GM12892 (cell line): ENCODE measurements around the gene L3MBTL1. TPM values are rescaled to one million over a fixed set of nuclear protein-coding genes. Genes with fewer than 3 reads are reported as not detected.

Experiments
- DNase-seq: peaks from one replicate; pipeline ENCODE4 v3.0.0; 2011; ENCODE audit not compliant: insufficient read length
- FAIRE-seq: peaks from 2 replicates; lab custom pipeline; 2011; peaks lifted over from hg19 to GRCh38; lab: Jason Lieb, UNC
- POLR2A ChIP-seq: IDR thresholded peaks from 2 replicates; pipeline ENCODE4 v1.6.1; 2011; ENCODE audit warnings: low read depth, low read length, control low read depth
- POLR2AphosphoS5 ChIP-seq: IDR thresholded peaks from 2 replicates; pipeline ENCODE4 v1.6.1; 2011; ENCODE audit warnings: low read depth, low read length, control low read depth
- TAF1 ChIP-seq: IDR thresholded peaks from 2 replicates; pipeline ENCODE4 v1.6.1; 2011; ENCODE audit warnings: low read depth, mild to moderate bottlenecking, control low read depth, low read length, borderline replicate concordance
- polyA plus RNA-seq: library from polyadenylated mRNA; unstranded; fragments of >200 nt; gene quantifications from one replicate; pipeline ENCODE4 v1.2.1, GENCODE V29; 2012; ENCODE audit warnings: missing spikeins, inconsistent platforms; ENCODE audit not compliant: missing spikeins

L3MBTL1 gene
- polyA plus RNA-seq = 7.9 TPM

- DNase-seq (no peak), FAIRE-seq (no peak)
- TF ChIP-seq TAF1 (no peak), POLR2AphosphoS5 (no peak), POLR2A (no peak)
Observed at GRCh38 chr20:43507150-43508080, at the start of gene L3MBTL1. Gene L3MBTL1, plus strand, starts transcription at chr20:43507697. Its CDS starts 5,807 bp downstream, at chr20:43513504.

DNA sequence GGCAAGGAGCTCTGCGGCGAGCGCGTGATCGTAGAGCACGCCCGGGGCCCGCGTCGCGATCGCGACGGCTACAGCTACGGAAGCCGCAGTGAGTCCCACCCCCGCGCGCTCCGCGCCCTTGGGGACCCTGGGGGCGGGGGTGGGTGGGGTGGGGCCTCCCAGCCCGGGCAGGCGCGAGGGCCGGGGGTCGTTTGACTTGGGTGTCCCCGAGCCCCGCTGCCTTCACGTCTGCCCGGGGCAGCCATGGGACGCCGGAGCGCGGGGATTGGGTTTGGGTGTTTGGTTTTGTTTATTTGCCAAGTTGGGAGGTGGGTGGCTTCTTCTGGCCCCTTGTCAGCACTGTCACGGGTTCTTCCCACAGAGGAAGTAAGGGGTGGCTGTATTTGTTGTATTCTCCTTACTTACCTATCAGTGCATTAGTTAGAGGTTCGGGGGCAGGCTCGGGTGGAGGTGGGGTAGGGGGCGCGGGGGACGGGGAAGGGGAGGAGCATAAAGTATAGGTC is 49.0 kb upstream of the L3MBTL1 start:
- no peak for TF ChIP-seq POLR2A
- TF ChIP-seq POLR2AphosphoS5 = no peak
- TF ChIP-seq TAF1 = no peak
- no peak for FAIRE-seq
- DNase-seq = no peak

GRCh38 chr20:43459022-43459942 is 48.2 kb upstream of the L3MBTL1 start:
- TF ChIP-seq TAF1 (no peak), POLR2AphosphoS5 (no peak), POLR2A (no peak)
- DNase-seq = no peak

DNA sequence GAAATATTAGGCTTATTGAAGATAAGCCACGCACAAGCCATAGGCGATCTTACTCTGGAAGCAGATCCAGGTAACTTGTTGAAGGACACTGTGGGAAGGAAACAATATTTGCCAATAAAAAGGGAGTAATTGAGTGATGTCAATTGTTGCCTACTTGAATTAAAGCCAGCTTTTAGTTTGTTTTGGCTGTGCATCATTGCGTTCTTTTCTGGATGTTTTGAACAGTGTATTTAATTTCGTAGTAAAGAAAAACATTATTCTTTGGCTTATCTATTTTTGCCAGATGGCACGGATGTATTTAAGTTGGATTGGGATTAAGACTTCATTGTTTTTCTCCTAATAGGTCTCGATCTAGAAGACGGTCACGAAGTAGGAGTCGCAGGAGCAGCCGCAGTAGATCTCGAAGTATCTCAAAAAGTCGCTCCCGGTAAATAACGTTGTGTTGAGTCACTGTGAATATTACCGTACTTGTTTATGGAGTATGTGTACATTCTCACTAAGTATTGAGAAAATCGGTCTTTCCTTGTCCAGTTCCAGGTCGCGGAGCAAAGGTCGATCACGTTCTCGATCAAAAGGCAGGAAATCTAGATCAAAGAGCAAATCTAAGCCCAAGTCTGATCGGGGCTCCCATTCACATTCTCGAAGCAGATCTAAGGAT is 47.2 kb upstream of the L3MBTL1 start:
- no peak for FAIRE-seq

More at GRCh38 chr20:43459022-43459942, 48.2 kb upstream of the L3MBTL1 start:
- FAIRE-seq = no peak

GRCh38 chr20:43460830-43461200 is 46.7 kb upstream of the L3MBTL1 start:
- FAIRE-seq (no peak), DNase-seq (no peak)
- TF ChIP-seq POLR2AphosphoS5 = peak; percentile 23; the same call in 1 of the 2 replicates
- no peak for TF ChIP-seq TAF1
- TF ChIP-seq POLR2A = peak; percentile 36; the same call in 1 of the 2 replicates

More for the DNA sequence above, 47.2 kb upstream of the L3MBTL1 start:
- TF ChIP-seq TAF1 = no peak
- TF ChIP-seq POLR2AphosphoS5 = peak; percentile 36; the same call in 1 of the 2 replicates
- no peak for TF ChIP-seq POLR2A
- no peak for DNase-seq

DNA sequence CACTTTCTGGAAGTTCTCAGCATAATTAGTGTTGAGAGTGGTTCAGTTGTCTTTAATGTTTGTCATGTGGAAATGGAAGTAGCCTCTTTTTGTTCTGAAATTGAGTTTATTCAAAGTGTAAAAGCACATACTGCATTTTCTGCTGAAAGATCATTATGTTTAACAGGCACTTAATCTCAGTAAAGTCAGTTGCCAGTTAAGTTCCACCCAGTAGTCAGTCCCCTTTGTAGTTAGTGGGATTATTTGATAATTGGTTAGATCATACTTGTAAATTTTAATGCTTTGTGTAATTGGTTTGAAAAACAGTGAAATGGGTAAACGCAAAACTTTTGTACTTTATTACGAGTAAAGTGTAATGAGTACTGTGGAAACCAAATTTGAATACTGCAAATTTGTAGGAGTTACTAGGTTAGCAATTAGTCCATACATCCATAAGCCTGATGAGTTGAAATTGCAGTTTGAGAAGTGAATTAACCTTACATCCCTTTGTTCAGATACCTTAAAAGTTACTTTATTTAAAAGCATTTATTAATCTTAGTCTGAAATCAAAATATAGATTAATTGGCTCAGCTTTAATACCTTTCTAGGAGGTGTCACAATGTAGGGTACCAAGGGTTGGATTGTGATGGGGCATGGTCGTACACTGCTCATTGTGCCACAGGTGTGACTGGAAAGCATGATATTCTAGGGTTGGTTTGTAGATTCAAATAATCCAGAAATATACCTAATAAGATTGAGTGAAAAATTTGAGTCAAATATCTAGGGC is 45.4 kb upstream of the L3MBTL1 start:
- FAIRE-seq = no peak
- no peak for TF ChIP-seq TAF1
- TF ChIP-seq POLR2A = no peak
- 0 out of 2 replicates have a peak, but pooled peaks have one; percentile 4 for TF ChIP-seq POLR2AphosphoS5
- DNase-seq = no peak

GRCh38 chr20:43462660-43463526 is 44.6 kb upstream of the L3MBTL1 start:
- no peak for TF ChIP-seq TAF1
- TF ChIP-seq POLR2A = peak; percentile 73
- peak; percentile 92 for TF ChIP-seq POLR2AphosphoS5
- DNase-seq = no peak
- no peak for FAIRE-seq

- TF ChIP-seq POLR2A (no peak), POLR2AphosphoS5 (peak; percentile 63; the same call in 1 of the 2 replicates)
- DNase-seq (no peak), FAIRE-seq (no peak)
Observed at GRCh38 chr20:43463527-43464218, 43.8 kb upstream of the L3MBTL1 start.

- TF ChIP-seq POLR2AphosphoS5 = no peak; the same call in 1 of the 2 replicates
- peak; percentile 68 for TF ChIP-seq POLR2A
- no peak for DNase-seq
Observed at GRCh38 chr20:43464219-43464790, 43.2 kb upstream of the L3MBTL1 start.

More at GRCh38 chr20:43464219-43464790, 43.2 kb upstream of the L3MBTL1 start:
- no peak for FAIRE-seq
